SK-N-SH (cell line): ENCODE results near the gene KCNK5. TPM values are rescaled to one million over a fixed set of nuclear protein-coding genes. Genes with fewer than 3 reads are reported as not detected.

ENCODE experiments used
- CTCF ChIA-PET: fragments of 300-600, 350-600 bp; formaldehyde crosslinking; extraction: SDS; loops from one replicate; lab custom pipeline; 2021; lab: Yijun Ruan, JAX
- POLR2A ChIA-PET: fragments of 350-600 bp; sonication (Branson Sonifier 250); formaldehyde crosslinking; extraction: SDS; loops from one replicate; lab custom pipeline; 2020; ENCODE audit warnings: antibody characterized with exemption, inconsistent platforms; lab: Yijun Ruan, JAX
- DNase-seq: peaks from one replicate; pipeline ENCODE4 v3.0.0; 2012
- H2AFZ ChIP-seq: fragments of 200-600 bp; sonication (generic); 2 replicates; pipeline ENCODE4 v1.8.1; 2016; ENCODE audit warnings: antibody characterized with exemption, mild to moderate bottlenecking, low read depth
- H3F3A ChIP-seq: fragments of 200-600 bp; sonication (generic); replicated peaks from 2 replicates; pipeline ENCODE3; 2016; ENCODE audit warnings: antibody characterized with exemption, mild to moderate bottlenecking; ENCODE audit not compliant: insufficient read depth
- H3K27ac ChIP-seq, 2 experiments: fragments of 200-500 bp in 1 of 2; fragments of 200-600 bp in 1 of 2; sonication (Bioruptor generic) in 1 of 2; sonication (generic), shearing (Covaris generic) in 1 of 2; 2 replicates each; pipeline versions ENCODE4 v1.5.1 to v1.6.1; 2014 to 2016; ENCODE audit warnings: low read depth in 2 of 2, inconsistent platforms in 1 of 2, low read length in 1 of 2, mild to moderate bottlenecking in 1 of 2, mixed read lengths in 1 of 2
- H3K27me3 ChIP-seq: fragments of 200-600 bp; sonication (generic), shearing (Covaris generic); 2 replicates; pipeline ENCODE4 v1.6.1; 2016; ENCODE audit warnings: mixed run types; ENCODE audit not compliant: insufficient read depth
- H3K36me3 ChIP-seq, 2 experiments: fragments of 200-500 bp in 1 of 2; fragments of 200-600 bp in 1 of 2; sonication (Bioruptor generic) in 1 of 2; sonication (generic) in 1 of 2; replicated peaks in 1 of 2; 2 replicates each; pipeline versions ENCODE3 to v1.5.1; 2014 to 2016; ENCODE audit warnings: low read length in 1 of 2, mild to moderate bottlenecking in 1 of 2; ENCODE audit not compliant: insufficient read depth in 2 of 2, control insufficient read depth in 1 of 2
- H3K4me1 ChIP-seq, 2 experiments: fragments of 200-500 bp in 1 of 2; fragments of 200-600 bp in 1 of 2; sonication (Bioruptor generic) in 1 of 2; sonication (generic), shearing (Covaris generic) in 1 of 2; 2 replicates each; pipeline versions ENCODE4 v1.5.1 to v1.6.1; 2014 to 2016; ENCODE audit warnings: low read depth in 1 of 2, low read length in 1 of 2, mixed run types in 1 of 2; ENCODE audit not compliant: insufficient read depth in 2 of 2, control insufficient read depth in 1 of 2
- H3K4me2 ChIP-seq: fragments of 200-600 bp; sonication (generic), shearing (Covaris generic); 2 replicates; pipeline ENCODE4 v1.6.1; 2017; ENCODE audit warnings: mixed run types
- H3K4me3 ChIP-seq, 2 experiments: fragments of 200-500 bp in 1 of 2; fragments of 200-600 bp in 1 of 2; sonication (Bioruptor generic) in 1 of 2; sonication (generic), shearing (Covaris generic) in 1 of 2; 2 replicates each; pipeline versions ENCODE4 v1.5.1 to v1.8.1; 2014 to 2016; ENCODE audit warnings: low read depth in 2 of 2, inconsistent platforms in 1 of 2, low read length in 1 of 2, mild to moderate bottlenecking in 1 of 2, mixed read lengths in 1 of 2, moderate library complexity in 1 of 2
- H3K79me2 ChIP-seq: fragments of 200-600 bp; sonication (generic); 2 replicates; pipeline ENCODE4 v1.8.1; 2017; ENCODE audit warnings: mild to moderate bottlenecking; ENCODE audit not compliant: insufficient read depth
- H3K9ac ChIP-seq: fragments of 200-600 bp; sonication (generic); 2 replicates; pipeline ENCODE4 v1.6.1; 2017; ENCODE audit warnings: mixed run types
- H3K9me2 ChIP-seq: fragments of 200-600 bp; sonication (generic); 2 replicates; pipeline ENCODE4 v1.6.1; 2017; ENCODE audit warnings: mixed run types
- H3K9me3 ChIP-seq: fragments of 200-600 bp; sonication (generic); 2 replicates; pipeline ENCODE4 v1.6.1; 2017; ENCODE audit warnings: mixed run types, mild to moderate bottlenecking, moderate library complexity
- H4K20me1 ChIP-seq: fragments of 200-600 bp; sonication (generic); 2 replicates; pipeline ENCODE4 v1.6.1; 2017; ENCODE audit warnings: mild to moderate bottlenecking, mixed run types; ENCODE audit not compliant: insufficient read depth
- FOXM1 ChIP-seq: IDR thresholded peaks from 2 replicates; pipeline ENCODE4 v1.4.0; 2012; ENCODE audit warnings: low read depth, mild to moderate bottlenecking
- GATA2 ChIP-seq: sonication (generic); formaldehyde crosslinking; IDR thresholded peaks from 2 replicates; pipeline ENCODE4 v1.5.0; 2020; ENCODE audit warnings: mild to moderate bottlenecking, missing genetic modification reagents
- JUND ChIP-seq: IDR thresholded peaks from 2 replicates; pipeline ENCODE4 v1.4.0; 2012
- MAX ChIP-seq: IDR thresholded peaks from 2 replicates; pipeline ENCODE4 v1.4.0; 2012; ENCODE audit warnings: low read depth
- POLR2AphosphoS5 ChIP-seq: IDR thresholded peaks from 2 replicates; pipeline ENCODE4 v1.6.1; 2012; ENCODE audit warnings: low read depth, low read length
- RAD21 ChIP-seq: IDR thresholded peaks from 2 replicates; pipeline ENCODE4 v1.6.1; 2012; ENCODE audit warnings: mild to moderate bottlenecking, low read length
- RXRA ChIP-seq: IDR thresholded peaks from 2 replicates; pipeline ENCODE4 v1.4.0; 2012; ENCODE audit warnings: low read depth, mild to moderate bottlenecking, borderline replicate concordance
- SIN3A ChIP-seq: IDR thresholded peaks from 2 replicates; pipeline ENCODE4 v1.6.1; 2012; ENCODE audit warnings: low read depth, mild to moderate bottlenecking, low read length, moderate library complexity, borderline replicate concordance
- SMC3 ChIP-seq: IDR thresholded peaks from 2 replicates; pipeline ENCODE4 v1.6.1; 2012; ENCODE audit warnings: low read depth, low read length, improper control_type of control experiment
- TCF12 ChIP-seq: IDR thresholded peaks from 2 replicates; pipeline ENCODE4 v1.4.0; 2012
- USF1 ChIP-seq: IDR thresholded peaks from 2 replicates; pipeline ENCODE4 v1.4.0; 2012; ENCODE audit warnings: low read depth, borderline replicate concordance
- USF2 ChIP-seq: fragments of 150-350 bp; IDR thresholded peaks from 2 replicates; pipeline ENCODE4 v1.6.1; 2017; ENCODE audit warnings: antibody characterized with exemption, low read length, low read depth, borderline replicate concordance
- WGBS: methylation state at CpG from one replicate; pipeline ENCODE4 v1.1.6; 2017; ENCODE audit warnings: low lambda C conversion rate; 5-methylcytosine and 5-hydroxymethylcytosine counted together
- polyA plus RNA-seq, 3 experiments: library from polyadenylated mRNA; depleted of rRNA; stranded (reverse); fragments of >200 nt; gene quantifications; 2 replicates each; pipeline ENCODE4 v1.2.3, GENCODE V29; 2012

Gene KCNK5
- polyA plus RNA-seq, 1 of the 3 experiments (the other 2 are of a cell fraction) = not detected

GRCh38 chr6:39249278-39249677 is 20.0 kb upstream of the KCNK5 start:
- TF ChIP-seq GATA2 (CRISPR knock-in tag) (no peak), POLR2AphosphoS5 (no peak), SMC3 (no peak)
- no peak overlapping the region for H3K4me2 ChIP-seq
- H3K36me3 ChIP-seq = no peaks in the 10 kb centered on the region
- 11% methylated on average over 1 of the region's 1 CpG for WGBS
- no peaks in the 10 kb centered on the region for H4K20me1 ChIP-seq
- ChIA-PET CTCF (no interaction called here), POLR2A (no interaction called here)
- no peak for DNase-seq
- peaks cover 0 to 3% of the 10 kb centered on the region in 2 experiments; a peak in 1 of 4 replicates for H3K4me1 ChIP-seq
- no peaks in the 10 kb centered on the region for H3F3A ChIP-seq
- no peak overlapping the region for H3K4me3 ChIP-seq
- H3K9me3 ChIP-seq = no peaks in the 10 kb centered on the region
- no peaks in the 10 kb centered on the region for H3K79me2 ChIP-seq
- H3K27me3 ChIP-seq = no peaks in the 10 kb centered on the region
- H3K9me2 ChIP-seq = no peaks in the 10 kb centered on the region
- no peak overlapping the region for H3K9ac ChIP-seq
- no peak overlapping the region for H3K27ac ChIP-seq
- H2AFZ ChIP-seq = no peak overlapping the region

GRCh38 chr6:39247667-39248194 is 18.5 kb upstream of the KCNK5 start:
- CTCF ChIA-PET = interaction anchor here (1.3 to 1.7 kb wide), 2 partner anchors 13 to 251 kb away, joined by 3 to 8 read pairs; no protein-coding TSS in a partner anchor
- 48% methylated on average over 5 of the region's 5 CpGs for WGBS
- no peak overlapping the region for H2AFZ ChIP-seq
- no peaks in the 10 kb centered on the region for H3K36me3 ChIP-seq
- H3K4me1 ChIP-seq = peaks cover 0 to 3% of the 10 kb centered on the region in 2 experiments; a peak in 1 of 4 replicates
- no peaks in the 10 kb centered on the region for H4K20me1 ChIP-seq
- H3F3A ChIP-seq = no peaks in the 10 kb centered on the region
- H3K27me3 ChIP-seq = no peaks in the 10 kb centered on the region
- DNase-seq = no peak
- no peaks in the 10 kb centered on the region for H3K9me2 ChIP-seq
- POLR2A ChIA-PET = no interaction called here
- H3K9me3 ChIP-seq = no peaks in the 10 kb centered on the region
- no peak overlapping the region for H3K4me3 ChIP-seq
- TF ChIP-seq MAX = no peak
- no peak for TF ChIP-seq JUND
- TF ChIP-seq POLR2AphosphoS5 = no peak
- no peak for TF ChIP-seq USF1
- no peak for TF ChIP-seq RAD21
- TF ChIP-seq SIN3A = no peak
- no peak for TF ChIP-seq USF2
- TF ChIP-seq TCF12 = no peak
- no peak for TF ChIP-seq RXRA
- no peak for TF ChIP-seq FOXM1
- H3K79me2 ChIP-seq = no peaks in the 10 kb centered on the region
- no peak overlapping the region for H3K27ac ChIP-seq
- H3K4me2 ChIP-seq = no peak overlapping the region
- no peak overlapping the region for H3K9ac ChIP-seq
